Measurements from ENCODE around the gene R3HDM2. TPM values are rescaled to one million over a fixed set of nuclear protein-coding genes. Genes with fewer than 3 reads are reported as not detected.

The R3HDM2 gene
- total and polyA plus RNA-seq, 2 donors (not counting 1 experiment from before 2014, with no cell fraction given), result 21.3 to 22.8 TPM

DNA sequence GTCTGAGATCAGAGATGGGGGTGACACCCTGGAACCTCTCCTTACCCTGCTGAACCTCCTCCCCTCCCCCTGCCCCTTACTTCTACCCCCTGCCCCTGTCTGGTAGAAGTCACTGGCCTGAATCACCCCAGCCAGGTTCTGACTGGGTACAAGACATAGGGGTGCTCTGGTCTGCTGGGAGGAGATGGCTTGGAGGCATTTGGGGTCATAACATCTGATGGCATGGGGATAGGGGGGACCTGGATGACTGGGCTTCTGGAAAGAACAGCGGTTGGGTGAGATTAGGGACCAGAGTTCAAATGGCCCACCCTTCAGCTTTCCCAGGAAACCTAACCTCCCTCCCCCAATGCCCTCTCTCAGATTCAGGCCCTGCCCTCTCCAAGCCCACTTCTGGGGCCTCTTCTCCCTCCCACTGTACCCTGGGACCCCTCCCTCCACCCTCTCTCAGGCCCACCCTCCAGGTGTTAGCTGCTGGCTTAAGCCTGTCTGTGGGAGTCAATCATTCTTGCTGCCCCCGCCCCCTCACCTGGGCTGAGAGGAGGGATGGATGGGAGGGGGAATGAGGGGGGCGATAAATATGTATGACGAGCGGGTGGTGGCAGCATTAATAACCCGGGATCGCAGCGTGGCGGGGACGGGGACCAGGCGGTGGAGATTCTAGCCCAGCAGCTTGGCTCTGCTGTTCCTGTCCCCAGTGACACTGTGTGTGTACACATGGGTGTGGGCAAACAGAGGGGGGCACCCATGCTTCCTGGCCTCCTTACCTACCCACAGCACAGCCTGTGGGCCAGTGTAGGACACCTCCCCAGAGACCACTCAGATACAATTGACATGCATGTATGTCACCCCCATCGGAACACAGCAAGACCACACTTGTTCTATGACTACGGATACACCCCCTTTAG, 208.3 kb downstream of the R3HDM2 start:
- Histone ChIP-seq H3K27me3 (ENCODE audit: control insufficient read depth, insufficient read depth, low read length) (peaks cover 38% of the 10 kb centered on the region), H3K36me3 (ENCODE audit: control insufficient read depth, insufficient read depth, low read length) (no peaks in the 10 kb centered on the region), H3K4me2 (ENCODE audit: extremely low read depth, insufficient read depth, low read length) (no peak overlapping the region), H2AFZ (ENCODE audit: low read length) (no peak overlapping the region), H4K20me1 (ENCODE audit: control insufficient read depth, extremely low read depth, insufficient read depth, low read length) (no peaks in the 10 kb centered on the region), H3K4me1 (ENCODE audit: control insufficient read depth, extremely low read depth, insufficient read depth, low read length) (peaks cover 7% of the 10 kb centered on the region), H3K9ac (ENCODE audit: insufficient read depth, low read length) (no peak overlapping the region), H3K79me2 (ENCODE audit: control insufficient read depth, insufficient read depth, low read length) (no peaks in the 10 kb centered on the region), H3K4me3 (replicated peaks in 1 of 4; ENCODE audit: control extremely low read depth in 1 of 4, insufficient read depth in 1 of 4, low read depth in 3 of 4, low read length in 4 of 4) (no peak overlapping the region), H3K27ac (ENCODE audit: insufficient read depth, low read length) (no peak overlapping the region), H3K9me3 (ENCODE audit: control insufficient read depth, insufficient read depth, low read depth, low read length) (no peaks in the 10 kb centered on the region)
- TF ChIP-seq, protein P1, sequence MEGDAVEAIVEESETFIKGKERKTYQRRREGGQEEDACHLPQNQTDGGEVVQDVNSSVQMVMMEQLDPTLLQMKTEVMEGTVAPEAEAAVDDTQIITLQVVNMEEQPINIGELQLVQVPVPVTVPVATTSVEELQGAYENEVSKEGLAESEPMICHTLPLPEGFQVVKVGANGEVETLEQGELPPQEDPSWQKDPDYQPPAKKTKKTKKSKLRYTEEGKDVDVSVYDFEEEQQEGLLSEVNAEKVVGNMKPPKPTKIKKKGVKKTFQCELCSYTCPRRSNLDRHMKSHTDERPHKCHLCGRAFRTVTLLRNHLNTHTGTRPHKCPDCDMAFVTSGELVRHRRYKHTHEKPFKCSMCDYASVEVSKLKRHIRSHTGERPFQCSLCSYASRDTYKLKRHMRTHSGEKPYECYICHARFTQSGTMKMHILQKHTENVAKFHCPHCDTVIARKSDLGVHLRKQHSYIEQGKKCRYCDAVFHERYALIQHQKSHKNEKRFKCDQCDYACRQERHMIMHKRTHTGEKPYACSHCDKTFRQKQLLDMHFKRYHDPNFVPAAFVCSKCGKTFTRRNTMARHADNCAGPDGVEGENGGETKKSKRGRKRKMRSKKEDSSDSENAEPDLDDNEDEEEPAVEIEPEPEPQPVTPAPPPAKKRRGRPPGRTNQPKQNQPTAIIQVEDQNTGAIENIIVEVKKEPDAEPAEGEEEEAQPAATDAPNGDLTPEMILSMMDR (conservative IDR thresholded peaks at IDR 0.05 in 1 of 2, IDR thresholded peaks at IDR 0.05 in 1 of 2; ENCODE audit: low read depth in 1 of 2, low read length in 2 of 2), result no peak
- no peak for TF ChIP-seq EZH2 (IDR thresholded peaks at IDR 0.05; ENCODE audit: low read length, missing control alignments)
- DNase-seq (ENCODE audit: low read depth in 2 of 2), result no peak

DNA sequence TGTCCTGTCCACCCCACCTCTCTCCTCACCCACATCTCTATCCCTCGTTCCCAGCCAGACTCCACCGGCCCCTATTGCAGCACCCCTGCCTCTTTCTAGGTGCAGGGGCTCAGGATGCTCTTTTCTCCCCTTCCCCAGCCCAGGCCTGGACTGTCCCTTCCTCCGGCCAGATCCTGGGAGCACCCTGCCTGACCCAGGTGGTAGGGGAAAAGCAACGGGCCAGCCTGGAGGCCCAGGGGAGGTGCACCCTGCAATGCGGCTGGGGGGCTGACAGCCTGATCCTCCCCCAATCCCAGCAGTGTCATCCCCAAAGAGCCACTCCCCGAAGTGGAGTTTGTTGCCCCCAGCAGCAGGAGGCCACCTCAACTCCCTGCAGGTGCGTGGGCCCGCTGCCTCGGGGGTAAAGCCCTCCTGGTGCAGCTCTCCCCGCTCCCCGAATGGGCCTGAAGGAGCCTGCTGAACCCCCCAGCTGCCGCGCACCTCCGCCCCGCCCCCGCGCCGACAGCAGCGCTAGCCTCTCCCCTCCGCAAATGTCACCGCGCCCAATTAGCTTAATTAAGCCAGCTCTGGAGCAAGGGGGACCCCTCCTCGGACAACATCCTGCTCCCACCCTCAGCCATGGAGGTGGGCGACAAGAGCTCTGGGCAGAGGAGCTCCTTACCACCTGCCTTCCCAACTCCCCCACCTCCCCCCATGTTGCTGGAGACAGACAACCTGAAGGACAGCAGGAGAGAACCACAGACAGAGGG, 209.5 kb downstream of the R3HDM2 start:
- no peak for DNase-seq (ENCODE audit: low read depth in 2 of 2)
- no peak overlapping the region for H3K9ac ChIP-seq (ENCODE audit: insufficient read depth, low read length)
- no peaks in the 10 kb centered on the region for H4K20me1 ChIP-seq (ENCODE audit: control insufficient read depth, extremely low read depth, insufficient read depth, low read length)
- H3K27me3 ChIP-seq (ENCODE audit: control insufficient read depth, insufficient read depth, low read length), result peaks cover 40% of the 10 kb centered on the region
- no peaks in the 10 kb centered on the region for H3K9me3 ChIP-seq (ENCODE audit: control insufficient read depth, insufficient read depth, low read depth, low read length)
- no peak overlapping the region for H3K27ac ChIP-seq (ENCODE audit: insufficient read depth, low read length)
- peaks cover 6% of the 10 kb centered on the region for H3K4me1 ChIP-seq (ENCODE audit: control insufficient read depth, extremely low read depth, insufficient read depth, low read length)
- no peak overlapping the region for H3K4me2 ChIP-seq (ENCODE audit: extremely low read depth, insufficient read depth, low read length)
- TF ChIP-seq, protein P1 (conservative IDR thresholded peaks at IDR 0.05 in 1 of 2, IDR thresholded peaks at IDR 0.05 in 1 of 2; ENCODE audit: low read depth in 1 of 2, low read length in 2 of 2), result no peak
- peak; percentile 14 for TF ChIP-seq EZH2 (IDR thresholded peaks at IDR 0.05; ENCODE audit: low read length, missing control alignments)
- no peak overlapping the region for H2AFZ ChIP-seq (ENCODE audit: low read length)
- H3K4me3 ChIP-seq (replicated peaks in 1 of 4; ENCODE audit: control extremely low read depth in 1 of 4, insufficient read depth in 1 of 4, low read depth in 3 of 4, low read length in 4 of 4), result no peak overlapping the region
- no peaks in the 10 kb centered on the region for H3K36me3 ChIP-seq (ENCODE audit: control insufficient read depth, insufficient read depth, low read length)
- H3K79me2 ChIP-seq (ENCODE audit: control insufficient read depth, insufficient read depth, low read length), result no peaks in the 10 kb centered on the region

DNA sequence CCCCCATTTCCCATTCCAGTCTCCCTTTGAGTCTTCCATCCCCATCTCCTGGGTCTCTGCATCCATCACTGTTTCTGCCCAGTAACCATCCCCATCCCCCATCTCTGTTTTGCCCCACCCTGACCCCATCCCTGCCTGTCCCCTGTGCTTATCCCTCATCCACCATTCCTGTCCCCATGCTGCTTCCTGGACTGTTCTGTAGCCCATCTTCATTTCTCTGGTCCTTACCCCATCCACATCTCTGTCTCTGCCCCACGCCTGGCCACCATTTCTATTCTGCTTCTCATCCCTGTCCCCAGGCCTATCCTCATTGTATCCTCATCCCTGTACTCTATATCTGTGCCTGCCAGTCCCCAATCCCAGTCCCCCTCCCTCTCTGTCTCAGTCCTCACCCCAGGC, 210.1 kb downstream of the R3HDM2 start:
- Histone ChIP-seq H3K79me2 (ENCODE audit: control insufficient read depth, insufficient read depth, low read length) (no peaks in the 10 kb centered on the region), H3K27me3 (ENCODE audit: control insufficient read depth, insufficient read depth, low read length) (peaks cover 40% of the 10 kb centered on the region), H3K9me3 (ENCODE audit: control insufficient read depth, insufficient read depth, low read depth, low read length) (no peaks in the 10 kb centered on the region), H2AFZ (ENCODE audit: low read length) (no peak overlapping the region), H3K4me3 (replicated peaks in 1 of 4; ENCODE audit: control extremely low read depth in 1 of 4, insufficient read depth in 1 of 4, low read depth in 3 of 4, low read length in 4 of 4) (no peak overlapping the region), H3K27ac (ENCODE audit: insufficient read depth, low read length) (no peak overlapping the region), H3K36me3 (ENCODE audit: control insufficient read depth, insufficient read depth, low read length) (no peaks in the 10 kb centered on the region), H4K20me1 (ENCODE audit: control insufficient read depth, extremely low read depth, insufficient read depth, low read length) (no peaks in the 10 kb centered on the region), H3K4me2 (ENCODE audit: extremely low read depth, insufficient read depth, low read length) (no peak overlapping the region), H3K9ac (ENCODE audit: insufficient read depth, low read length) (no peak overlapping the region), H3K4me1 (ENCODE audit: control insufficient read depth, extremely low read depth, insufficient read depth, low read length) (peaks cover 6% of the 10 kb centered on the region)
- TF ChIP-seq, protein P1 (conservative IDR thresholded peaks at IDR 0.05 in 1 of 2, IDR thresholded peaks at IDR 0.05 in 1 of 2; ENCODE audit: low read depth in 1 of 2, low read length in 2 of 2), result no peak
- TF ChIP-seq EZH2 (IDR thresholded peaks at IDR 0.05; ENCODE audit: low read length, missing control alignments), result peak; percentile 80
- DNase-seq (ENCODE audit: low read depth in 2 of 2), result no peak

Measured in fibroblast of lung (primary cell).